T1000 (cell line): ENCODE measurements around the gene CHST15.
"Not testable (repeated sequence)": the region's sequence is repeated elsewhere in the genome, so short reads cannot be mapped to it uniquely, and the experiment has no call there.

Experiments
- DNase-seq: peaks from one replicate; lab custom pipeline; 2025; ENCODE audit warnings: mixed read lengths; lab: John Stamatoyannopoulos, UW

CHST15 gene

DNA sequence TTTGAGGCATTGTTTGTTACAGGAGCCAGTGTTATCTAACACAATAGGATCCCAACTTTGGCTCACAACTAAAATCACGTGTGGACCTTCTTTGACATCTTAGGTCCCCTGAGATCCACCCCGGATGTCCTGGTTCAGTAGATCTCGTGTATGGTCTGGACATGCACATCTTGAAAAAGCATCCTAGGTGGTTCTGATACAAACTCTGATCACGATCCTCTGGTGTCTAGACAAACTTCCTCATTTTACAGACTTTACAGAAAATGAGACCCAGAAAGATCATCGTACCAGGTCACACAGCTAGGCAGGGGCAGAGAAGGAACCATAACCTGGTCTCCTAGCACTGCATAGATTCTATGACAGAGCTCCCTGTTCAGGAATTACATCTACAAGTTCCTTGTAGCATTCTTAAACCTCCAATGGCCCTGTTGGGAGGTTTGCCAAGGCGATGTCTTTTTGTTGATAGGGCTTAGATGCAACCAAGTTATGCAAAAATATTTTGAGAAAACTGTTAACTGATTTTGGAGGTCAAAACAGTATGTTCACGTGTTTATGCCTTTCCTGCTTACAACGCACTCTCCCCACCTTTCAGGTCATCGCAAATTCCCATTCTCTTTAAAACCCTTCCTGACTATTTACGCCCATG is 30.8 kb upstream of the CHST15 start:
- no peak for DNase-seq

DNA sequence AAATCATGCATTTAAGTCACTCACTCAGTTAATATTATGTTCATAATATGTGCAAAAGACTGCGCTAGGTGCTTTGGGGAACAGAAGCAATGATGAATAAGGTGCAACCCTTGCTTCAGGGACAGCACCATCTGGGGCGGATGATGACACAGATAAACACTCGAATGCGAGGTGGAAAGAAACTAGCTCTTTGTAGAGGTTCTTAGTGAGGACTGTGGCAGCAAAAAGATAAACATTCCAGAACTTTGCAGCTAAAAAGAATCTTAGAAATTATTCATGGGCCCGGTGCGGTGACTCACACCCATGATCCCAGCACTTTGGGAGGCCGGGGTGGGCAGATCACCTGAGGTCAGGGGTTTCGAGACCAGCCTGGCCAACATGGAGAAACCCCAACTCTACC is 29.8 kb upstream of the CHST15 start:
- DNase-seq, result no peak

- no peak for DNase-seq
Observed at GRCh38 chr10:124122211-124122610, 28.8 kb upstream of the CHST15 start.

DNA sequence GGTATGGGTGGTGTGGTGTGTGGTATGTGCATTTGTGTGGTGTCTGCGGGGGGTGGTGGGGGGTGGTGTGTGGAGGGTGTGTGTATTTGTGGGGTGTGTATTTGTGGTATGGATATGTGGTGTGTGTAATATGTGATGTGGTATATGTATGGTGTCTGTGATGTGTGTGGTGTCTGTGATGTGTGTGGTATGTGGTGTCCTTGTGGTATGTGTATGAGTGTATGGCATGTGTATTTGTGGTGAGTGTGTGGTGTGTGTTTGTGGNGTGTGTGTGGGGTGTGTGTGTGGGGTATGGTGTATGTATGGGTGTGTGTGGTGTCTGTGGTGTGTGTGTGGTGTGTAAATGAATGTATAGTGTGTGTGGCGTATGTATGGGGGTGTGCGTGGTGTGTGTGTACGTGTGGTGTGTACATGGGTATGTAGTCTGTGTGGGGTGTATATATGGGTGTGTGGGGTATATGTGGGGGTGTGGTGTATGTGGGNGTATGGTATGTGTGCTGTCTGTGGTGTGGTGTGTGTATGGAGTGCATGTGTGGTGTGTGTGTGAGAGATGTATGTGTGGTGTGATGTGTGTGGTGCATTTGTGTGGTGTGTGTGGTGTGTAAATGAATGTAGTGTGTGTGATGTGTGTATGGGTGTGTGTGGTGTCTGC is 27.1 kb upstream of the CHST15 start:
- no peak for DNase-seq

DNA sequence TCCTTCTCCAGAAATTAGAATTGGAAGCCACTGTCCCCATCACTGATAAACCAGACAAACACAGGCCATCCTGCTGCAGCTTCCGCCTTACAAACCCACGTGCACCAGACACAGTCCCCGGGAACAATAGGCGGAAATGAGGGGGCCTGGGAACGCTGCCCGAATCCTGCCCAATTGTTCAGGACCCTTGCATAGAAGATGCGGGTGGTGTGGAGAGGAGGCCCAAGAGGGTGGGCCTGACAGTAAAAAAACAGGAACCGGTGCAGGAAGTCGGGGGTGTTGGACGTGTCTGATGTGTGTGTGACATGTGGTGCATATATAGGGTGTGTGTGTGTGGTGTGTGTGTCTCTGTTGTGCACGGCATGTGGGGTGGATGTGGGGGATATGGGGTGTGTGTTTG is 26.5 kb upstream of the CHST15 start:
- DNase-seq, result no peak

- DNase-seq, result no peak
Observed at GRCh38 chr10:124119216-124119615, 25.8 kb upstream of the CHST15 start.

DNA sequence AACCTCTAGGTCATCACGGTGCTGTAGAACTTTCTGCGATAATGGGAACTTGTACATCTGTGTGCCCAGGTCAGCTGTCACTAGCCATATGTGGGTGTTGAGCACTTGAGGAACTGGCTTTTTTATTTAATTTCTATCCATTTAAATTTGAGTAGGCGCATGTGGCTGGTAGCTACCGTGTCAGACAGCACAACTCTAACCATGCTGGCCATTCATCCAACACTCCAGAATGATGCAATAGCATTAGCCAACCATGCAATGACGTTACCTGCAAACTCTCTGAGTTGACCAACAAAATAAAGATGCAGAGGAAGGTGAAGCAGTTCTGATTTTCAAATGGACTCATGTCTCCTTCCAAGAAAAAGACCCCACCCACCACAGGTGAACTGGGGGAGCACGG is 24.4 kb upstream of the CHST15 start:
- no peak for DNase-seq

- no peak for DNase-seq
Observed at GRCh38 chr10:124117511-124117785, 24.1 kb upstream of the CHST15 start.

GRCh38 chr10:124116771-124117510 is 23.5 kb upstream of the CHST15 start:
- DNase-seq, result no peak

- DNase-seq, result no peak
Observed at GRCh38 chr10:124114696-124115095, 21.3 kb upstream of the CHST15 start.

- DNase-seq, result no peak
Observed at GRCh38 chr10:124112891-124113580, 19.6 kb upstream of the CHST15 start.

- DNase-seq, result no peak
Observed at GRCh38 chr10:124110882-124111281, 17.5 kb upstream of the CHST15 start.

DNA sequence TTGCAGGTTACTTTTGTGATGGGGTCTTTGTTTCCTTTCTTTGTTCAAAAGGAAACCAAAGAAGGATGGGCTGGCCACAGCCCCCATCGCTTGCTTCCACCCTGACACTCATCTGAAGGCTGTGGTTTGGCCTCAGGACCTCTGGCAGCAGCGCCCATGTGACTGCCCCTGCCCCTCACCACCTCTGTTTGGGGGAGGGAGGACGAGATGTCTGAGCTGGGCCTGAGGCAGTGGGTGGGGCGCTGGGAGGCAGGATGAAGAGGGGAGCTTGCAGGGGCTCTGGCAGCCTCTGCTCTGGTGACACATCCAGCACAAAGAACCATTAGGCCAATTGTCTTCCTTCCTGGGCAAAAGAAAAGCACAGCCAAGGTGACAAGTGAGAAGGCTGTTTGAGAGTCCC is 15.9 kb upstream of the CHST15 start:
- DNase-seq, result no peak

DNA sequence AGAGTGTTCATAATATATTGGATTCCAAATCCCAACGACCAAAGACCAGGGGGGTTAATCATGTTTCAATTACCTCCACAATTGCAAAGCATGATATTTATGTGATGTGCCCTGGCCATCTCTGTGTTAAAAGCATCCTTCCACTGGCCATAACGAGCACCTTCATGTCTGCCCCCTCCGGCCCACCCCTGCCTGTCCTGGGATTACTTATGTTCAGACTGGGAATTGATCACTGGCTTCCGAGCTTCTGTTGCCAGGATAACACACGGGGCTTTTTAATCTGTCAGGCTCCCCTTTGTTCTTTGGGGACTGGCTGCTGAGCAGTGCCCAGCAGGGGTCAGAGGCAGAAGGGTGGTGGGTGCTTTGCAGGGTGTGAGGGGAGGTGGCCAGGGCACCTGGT is 13.7 kb upstream of the CHST15 start:
- no peak for DNase-seq

- no peak for DNase-seq
Observed at GRCh38 chr10:124106241-124106879, 13.0 kb upstream of the CHST15 start.

DNA sequence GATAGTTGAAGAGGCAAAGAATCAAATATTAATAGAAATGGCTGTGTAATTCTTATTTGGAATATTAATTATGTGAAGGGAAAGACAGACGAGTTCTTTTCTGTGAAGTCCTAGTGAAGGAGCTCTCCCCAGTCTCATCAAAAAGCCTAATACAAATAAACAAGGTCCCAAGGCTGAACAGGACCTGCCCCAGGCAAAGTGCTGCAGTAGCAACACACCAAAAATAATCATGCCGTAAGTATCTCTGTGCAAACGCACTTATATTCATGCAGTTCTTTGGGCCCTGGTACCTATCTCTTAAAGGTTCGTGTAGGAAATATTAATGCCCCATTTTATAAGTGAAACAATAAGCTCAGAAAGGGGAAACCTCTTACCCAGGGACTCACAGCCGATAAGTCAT is 12.2 kb upstream of the CHST15 start:
- no peak for DNase-seq

DNA sequence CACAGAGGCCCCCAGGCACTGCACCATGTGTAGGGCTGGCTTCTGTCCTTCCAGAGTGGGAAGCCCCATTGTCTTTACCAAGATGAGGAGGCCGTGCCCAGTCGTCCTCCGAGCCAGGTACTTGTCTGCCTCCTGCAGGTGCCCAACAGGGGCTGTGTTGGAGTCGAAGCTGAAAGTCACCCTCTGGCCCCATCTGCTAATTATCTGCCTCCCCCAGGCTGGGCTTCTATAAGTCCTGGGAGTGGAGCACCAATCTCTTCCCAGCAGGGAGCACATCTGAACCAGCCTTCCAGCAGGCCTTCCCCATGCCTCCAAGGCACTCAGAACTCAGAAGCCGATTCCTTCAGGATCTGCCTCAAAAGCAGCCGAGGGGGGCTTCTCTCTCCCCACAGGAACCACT is 11.6 kb upstream of the CHST15 start:
- no peak for DNase-seq

- DNase-seq, result no peak
Observed at GRCh38 chr10:124104011-124104627, 10.7 kb upstream of the CHST15 start.

GRCh38 chr10:124101351-124101750 is 8.0 kb upstream of the CHST15 start:
- no peak for DNase-seq

GRCh38 chr10:124100651-124101050 is 7.3 kb upstream of the CHST15 start:
- not testable (repeated sequence) for DNase-seq

GRCh38 chr10:124100124-124100523 is 6.7 kb upstream of the CHST15 start:
- DNase-seq, result no peak

GRCh38 chr10:124099604-124100003 is 6.2 kb upstream of the CHST15 start:
- DNase-seq, result no peak
